Natural killer cell (primary cell): ENCODE measurements around the gene ZXDC. TPM values are rescaled to one million over a fixed set of nuclear protein-coding genes. Genes with fewer than 3 reads are reported as not detected.

Experiments
- ATAC-seq, 3 donors: fragments of 150-1000 bp in 2 of 3; fragments of 200-7000 bp in 1 of 3; cut with Tn5 transposase; 1 replicate in 1 of 3; 2 replicates in 2 of 3; pipeline ENCODE4 v1.10.0; 2021; ENCODE audit warnings: mild to moderate bottlenecking in 2 of 3, moderate library complexity in 2 of 3
- DNase-seq, 2 donors: peaks; one replicate each; pipeline versions ENCODE4 v3.0.0 to v3.0.0-alpha.2; 2013 to 2021; ENCODE audit warnings: mixed read lengths in 1 of 2
- H3K27ac ChIP-seq: one replicate; pipeline ENCODE4 v1.5.1; 2013; ENCODE audit warnings: mild to moderate bottlenecking, low read length
- H3K27me3 ChIP-seq: one replicate; pipeline ENCODE4 v1.6.1; 2013; ENCODE audit warnings: low read length; ENCODE audit not compliant: control insufficient read depth, insufficient read depth
- H3K36me3 ChIP-seq: one replicate; pipeline ENCODE4 v1.6.1; 2013; ENCODE audit warnings: low read length; ENCODE audit not compliant: control insufficient read depth, insufficient read depth
- H3K4me1 ChIP-seq: one replicate; pipeline ENCODE4 v1.6.1; 2013; ENCODE audit warnings: low read length; ENCODE audit not compliant: control insufficient read depth, insufficient read depth
- H3K4me3 ChIP-seq: one replicate; pipeline ENCODE4 v1.5.1; 2013; ENCODE audit warnings: low read length
- H3K9me3 ChIP-seq: one replicate; pipeline ENCODE4 v1.6.1; 2013; ENCODE audit warnings: low read length; ENCODE audit not compliant: control insufficient read depth, insufficient read depth
- H3K27ac Mint-ChIP-seq, 2 donors: one replicate each; pipeline ENCODE4 v1.8.0; 2022; ENCODE audit warnings: mild to moderate bottlenecking in 2 of 2, mixed read lengths in 2 of 2, moderate library complexity in 1 of 2
- H3K27me3 Mint-ChIP-seq, 2 donors: one replicate each; pipeline ENCODE4 v1.8.0; 2022; ENCODE audit warnings: low read depth in 2 of 2, mixed read lengths in 2 of 2
- H3K36me3 Mint-ChIP-seq: one replicate; pipeline ENCODE4 v1.8.0; 2022; ENCODE audit warnings: mixed read lengths
- H3K4me1 Mint-ChIP-seq, 2 donors: one replicate each; pipeline ENCODE4 v1.8.0; 2022; ENCODE audit warnings: mixed read lengths in 2 of 2
- H3K4me3 Mint-ChIP-seq: one replicate; pipeline ENCODE4 v1.8.0; 2022; ENCODE audit warnings: mild to moderate bottlenecking, moderate library complexity, mixed read lengths
- H3K9me3 Mint-ChIP-seq, 2 donors: one replicate each; pipeline ENCODE4 v1.8.0; 2022; ENCODE audit warnings: mixed read lengths in 2 of 2
- WGBS: methylation state at CpG from one replicate; pipeline ENCODE4 v1.1.7; 2013; ENCODE audit warnings: missing lambda C conversion rate; ENCODE audit not compliant: insufficient coverage; 5-methylcytosine and 5-hydroxymethylcytosine counted together
- intact Hi-C: fragments of 100-400 bp; cut with micrococcal nuclease; formaldehyde crosslinking; loops from one replicate; pipeline ENCODE4 v1.14.2; 2022
- total RNA-seq, 4 donors: library from RNA; stranded (reverse); fragments of 120-200 nt in 1 of 4; gene quantifications; one replicate each; pipeline versions ENCODE4 v1.2.3 to v1.2.4, GENCODE V29; 2013 to 2022
- TF ChIP-seq, protein P1 (sequence below): fragments of 200-600 bp; IDR thresholded peaks from one replicate; pipeline ENCODE4 v1.8.0; 2022; ENCODE audit warnings: antibody characterized with exemption

Gene ZXDC
- total RNA-seq, 3 donors from 2014 or later (not counting 1 experiment from before 2014, with no cell fraction given): 56.1 to 70.2 (median 68.4) TPM

DNA sequence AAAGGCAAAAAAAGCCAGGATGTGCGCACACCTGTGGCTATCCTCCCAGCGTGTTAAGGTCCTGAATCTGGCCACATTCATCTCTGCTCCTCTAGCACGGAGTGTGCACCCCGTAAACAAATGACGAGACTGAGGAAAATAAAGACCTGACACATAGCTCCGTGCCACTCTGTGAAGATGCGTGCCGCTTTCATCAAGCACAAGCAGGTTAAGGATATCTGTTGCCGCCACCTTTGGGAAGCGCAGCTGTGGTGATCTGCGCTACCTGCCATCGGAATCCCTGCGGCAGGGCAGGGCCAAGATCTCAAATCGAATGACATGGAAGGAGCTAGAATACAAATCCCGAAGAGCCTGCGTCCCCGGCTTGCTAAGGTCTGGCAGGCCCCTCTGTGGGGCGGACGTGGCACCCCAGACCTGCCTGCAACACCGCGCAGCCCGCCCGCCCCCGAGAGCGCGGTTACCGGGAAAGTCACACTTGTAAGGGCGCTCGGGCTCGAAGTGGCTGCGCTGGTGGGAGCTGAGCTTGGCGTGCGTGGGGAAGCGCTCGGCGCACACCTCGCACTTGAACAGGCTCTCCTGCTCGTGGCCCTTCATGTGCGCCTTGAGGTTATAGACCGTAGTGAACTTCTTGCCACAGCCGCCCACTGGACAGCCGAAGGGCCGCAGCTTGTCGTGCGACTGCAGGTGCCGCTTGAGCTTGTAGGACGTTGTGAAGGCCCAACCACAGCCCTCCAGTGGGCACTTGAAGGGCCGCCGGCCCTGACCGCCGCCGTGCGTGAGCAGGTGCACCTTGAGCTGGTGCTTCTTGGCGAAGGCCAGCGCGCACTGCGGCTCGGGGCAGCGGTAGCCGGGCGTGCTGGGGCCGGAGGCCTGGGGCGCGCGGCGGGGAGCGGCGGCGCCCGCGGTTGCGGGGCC lies 936 bp downstream of the ZXDC start:
- Mint-ChIP-seq H3K9me3 (no peaks in the 10 kb centered on the region), H3K27me3 (no peaks in the 10 kb centered on the region), H3K4me3 (peak overlapping the region; percentile 21), H3K27ac (peak overlapping the region; percentile 80 to 88), H3K36me3 (peaks cover 2% of the 10 kb centered on the region), H3K4me1 (peaks cover 29 to 53% of the 10 kb centered on the region in 2 donors)
- Histone ChIP-seq H3K4me1 (peaks cover 40% of the 10 kb centered on the region), H3K4me3 (peak overlapping the region; percentile 49), H3K9me3 (no peaks in the 10 kb centered on the region), H3K27me3 (no peaks in the 10 kb centered on the region), H3K36me3 (peaks cover 22% of the 10 kb centered on the region), H3K27ac (peak overlapping the region; percentile 54)
- WGBS: 11% methylated on average over 72 of the region's 72 CpGs
- TF ChIP-seq, protein P1, sequence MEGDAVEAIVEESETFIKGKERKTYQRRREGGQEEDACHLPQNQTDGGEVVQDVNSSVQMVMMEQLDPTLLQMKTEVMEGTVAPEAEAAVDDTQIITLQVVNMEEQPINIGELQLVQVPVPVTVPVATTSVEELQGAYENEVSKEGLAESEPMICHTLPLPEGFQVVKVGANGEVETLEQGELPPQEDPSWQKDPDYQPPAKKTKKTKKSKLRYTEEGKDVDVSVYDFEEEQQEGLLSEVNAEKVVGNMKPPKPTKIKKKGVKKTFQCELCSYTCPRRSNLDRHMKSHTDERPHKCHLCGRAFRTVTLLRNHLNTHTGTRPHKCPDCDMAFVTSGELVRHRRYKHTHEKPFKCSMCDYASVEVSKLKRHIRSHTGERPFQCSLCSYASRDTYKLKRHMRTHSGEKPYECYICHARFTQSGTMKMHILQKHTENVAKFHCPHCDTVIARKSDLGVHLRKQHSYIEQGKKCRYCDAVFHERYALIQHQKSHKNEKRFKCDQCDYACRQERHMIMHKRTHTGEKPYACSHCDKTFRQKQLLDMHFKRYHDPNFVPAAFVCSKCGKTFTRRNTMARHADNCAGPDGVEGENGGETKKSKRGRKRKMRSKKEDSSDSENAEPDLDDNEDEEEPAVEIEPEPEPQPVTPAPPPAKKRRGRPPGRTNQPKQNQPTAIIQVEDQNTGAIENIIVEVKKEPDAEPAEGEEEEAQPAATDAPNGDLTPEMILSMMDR: no peak
- ATAC-seq (peak in 1 of 3 donors; percentile 2), DNase-seq (peak; percentile 39 to 54)
- intact Hi-C loops: loop anchor here (5.0 kb wide), 1 partner anchor 557 kb away; no protein-coding TSS in a partner anchor

GRCh38 chr3:126473292-126474168 lies 2.2 kb downstream of the ZXDC start:
- H3K27ac ChIP-seq: no peak overlapping the region

GRCh38 chr3:126472277-126473006 lies 3.2 kb downstream of the ZXDC start:
- 59% methylated on average over 8 of the region's 8 CpGs for WGBS
- no peak overlapping the region for H3K4me3 ChIP-seq
- peaks cover 8% of the 10 kb centered on the region for H3K36me3 Mint-ChIP-seq

More at GRCh38 chr3:126473292-126474168, 2.2 kb downstream of the ZXDC start:
- intact Hi-C loops: no loop called here
- Histone ChIP-seq H3K9me3 (no peaks in the 10 kb centered on the region), H3K4me1 (peaks cover 42% of the 10 kb centered on the region), H3K36me3 (peaks cover 34% of the 10 kb centered on the region), H3K4me3 (no peak overlapping the region), H3K27me3 (no peaks in the 10 kb centered on the region)
- Mint-ChIP-seq H3K36me3 (peaks cover 8% of the 10 kb centered on the region), H3K27me3 (no peaks in the 10 kb centered on the region), H3K27ac (peak overlapping the region; percentile 80 to 88), H3K4me1 (peaks cover 31 to 65% of the 10 kb centered on the region in 2 donors), H3K9me3 (no peaks in the 10 kb centered on the region), H3K4me3 (peak overlapping the region; percentile 21)
- DNase-seq (peak in 1 of 2 donors; percentile 19), ATAC-seq (no peak)
- 75% methylated on average over 9 of the region's 14 CpGs for WGBS
- TF ChIP-seq, protein P1: no peak

More at GRCh38 chr3:126472277-126473006, 3.2 kb downstream of the ZXDC start:
- Histone ChIP-seq H3K36me3 (peaks cover 45% of the 10 kb centered on the region), H3K4me1 (peaks cover 47% of the 10 kb centered on the region), H3K9me3 (no peaks in the 10 kb centered on the region), H3K27me3 (no peaks in the 10 kb centered on the region), H3K27ac (no peak overlapping the region)
- TF ChIP-seq, protein P1: no peak
- no peaks in the 10 kb centered on the region for H3K9me3 Mint-ChIP-seq
- H3K4me1 Mint-ChIP-seq: peaks cover 38 to 72% of the 10 kb centered on the region in 2 donors
- H3K27me3 Mint-ChIP-seq: no peaks in the 10 kb centered on the region
- H3K4me3 Mint-ChIP-seq: peak overlapping the region; percentile 21
- H3K27ac Mint-ChIP-seq: peak overlapping the region; percentile 0 to 75
- DNase-seq (peak in 1 of 2 donors; percentile 18), ATAC-seq (peak in 1 of 3 donors; percentile 2)
- intact Hi-C loops: no loop called here
